NOMO-1 treated with dmso at 0.1 percent for 144 hours (cell line): ENCODE results near the gene OR2L13.
"Not testable (repeated sequence)": the region's sequence is repeated elsewhere in the genome, so short reads cannot be mapped to it uniquely, and the experiment has no call there.

ENCODE experiments used
- DNase-seq: peaks from one replicate; lab custom pipeline; 2025; ENCODE audit not compliant: unreplicated experiment; lab: John Stamatoyannopoulos, UW

Gene OR2L13, protein sequence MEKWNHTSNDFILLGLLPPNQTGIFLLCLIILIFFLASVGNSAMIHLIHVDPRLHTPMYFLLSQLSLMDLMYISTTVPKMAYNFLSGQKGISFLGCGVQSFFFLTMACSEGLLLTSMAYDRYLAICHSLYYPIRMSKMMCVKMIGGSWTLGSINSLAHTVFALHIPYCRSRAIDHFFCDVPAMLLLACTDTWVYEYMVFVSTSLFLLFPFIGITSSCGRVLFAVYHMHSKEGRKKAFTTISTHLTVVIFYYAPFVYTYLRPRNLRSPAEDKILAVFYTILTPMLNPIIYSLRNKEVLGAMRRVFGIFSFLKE

DNA sequence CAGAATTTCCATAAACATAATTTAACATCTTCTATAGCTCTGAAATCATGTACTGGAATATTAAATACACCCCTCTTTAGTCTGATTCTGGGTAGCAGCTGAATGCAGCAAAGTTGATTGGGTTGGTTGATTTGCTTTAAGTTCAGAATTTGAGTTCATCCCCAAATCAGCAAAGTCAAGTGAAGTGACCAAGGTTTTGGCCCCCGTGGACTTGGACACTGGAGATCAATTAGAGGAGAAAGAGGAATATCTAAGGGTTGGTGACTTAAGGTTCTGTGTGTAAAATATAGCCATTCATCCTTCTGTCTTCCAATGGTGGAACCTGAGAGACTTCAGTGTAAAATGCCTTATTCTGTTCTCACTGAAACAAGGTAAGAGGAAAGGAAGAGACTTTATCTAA is at the start of gene OR2L13:
TSS of gene OR2L13 (plus strand) at position 301 of the 400 bp plus-strand sequence. CDS start 4,192 bp downstream, outside the sequence.
- no peak for DNase-seq

GRCh38 chr1:248045209-248045608 is 49.8 kb upstream of the OR2L13 start:
- no peak for DNase-seq

- no peak for DNase-seq
Observed at GRCh38 chr1:248046536-248046935, 48.4 kb upstream of the OR2L13 start, which contains the start of gene OR2L3. Gene OR2L3, plus strand, starts transcription at chr1:248046836. Its CDS starts 13,846 bp downstream, at chr1:248060682.

DNA sequence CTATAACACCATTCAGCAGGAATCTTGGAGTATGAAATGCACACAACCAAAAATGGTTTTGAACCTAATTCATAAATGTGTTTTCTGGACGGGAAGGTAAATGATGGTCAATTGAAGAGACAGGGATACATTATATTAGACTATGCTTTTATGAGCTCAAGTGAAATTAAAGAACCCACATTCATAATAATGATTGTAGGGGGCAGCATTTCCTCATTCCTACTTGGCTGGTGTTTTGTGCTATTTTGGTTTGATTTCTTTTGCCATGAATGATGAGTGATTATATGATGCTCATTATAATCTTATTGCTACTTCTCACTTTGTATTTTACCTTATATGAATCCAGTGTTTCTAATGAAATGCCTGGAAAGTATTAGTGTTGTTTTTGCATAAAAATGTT is 48.0 kb upstream of the OR2L13 start:
- no peak for DNase-seq

DNA sequence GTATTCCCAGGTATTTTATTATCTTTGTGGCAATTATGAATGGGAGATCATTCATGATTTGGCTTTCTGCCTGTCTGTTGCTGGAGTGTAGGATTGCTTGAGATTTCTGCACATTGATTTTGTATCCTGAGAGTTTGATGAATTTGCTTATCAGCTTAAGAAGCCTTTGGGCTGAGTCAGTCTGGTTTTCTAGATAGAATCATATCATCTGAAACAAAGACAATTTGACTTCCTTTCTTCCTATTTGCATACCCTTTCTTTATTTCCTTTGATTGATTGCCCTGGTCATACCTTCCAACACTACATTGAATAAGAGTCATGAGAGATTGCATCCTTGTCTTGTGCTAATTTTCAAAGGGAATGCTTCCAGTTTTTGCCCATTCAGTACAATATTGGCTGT is 40.3 kb upstream of the OR2L13 start:
- DNase-seq = no peak

- no peak for DNase-seq
Observed at GRCh38 chr1:248055261-248055660, 39.7 kb upstream of the OR2L13 start.

DNA sequence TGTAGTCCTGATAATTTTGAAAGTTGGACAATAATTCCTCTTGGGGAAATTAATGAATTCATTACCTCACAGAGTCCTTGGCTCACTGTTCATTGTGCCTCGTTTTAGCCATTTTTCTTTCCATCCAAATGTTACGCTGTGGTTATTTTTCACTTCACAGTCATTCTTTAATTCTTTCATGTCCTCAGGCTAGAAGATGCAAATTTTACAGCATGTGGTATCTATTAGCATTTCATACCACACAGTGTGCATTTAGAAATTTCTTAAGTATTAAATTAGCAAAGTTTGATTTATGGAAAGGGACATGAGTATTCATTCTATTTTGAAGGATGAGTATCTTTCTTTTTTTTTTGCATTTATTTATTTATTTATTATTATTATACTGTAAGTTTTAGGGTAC is 29.9 kb upstream of the OR2L13 start:
- no peak for DNase-seq

DNA sequence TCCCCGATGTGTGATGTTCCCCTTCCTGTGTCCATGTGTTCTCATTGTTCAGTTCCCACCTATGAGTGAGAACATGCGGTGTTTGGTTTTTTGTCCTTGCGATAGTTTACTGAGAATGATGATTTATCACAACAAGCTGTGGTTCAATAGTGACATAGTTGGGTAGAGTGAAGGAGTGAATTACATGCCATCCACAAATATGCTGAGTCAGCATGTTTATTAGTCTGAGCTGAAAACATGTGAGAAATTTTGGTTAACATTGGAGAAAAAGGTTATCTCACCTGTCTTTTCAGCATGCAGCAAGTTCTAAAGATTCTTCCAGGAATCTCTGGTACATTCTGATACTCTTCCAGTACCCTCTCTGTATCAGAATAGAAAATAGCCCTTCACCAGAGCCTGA is 29.4 kb upstream of the OR2L13 start:
- DNase-seq = no peak

GRCh38 chr1:248083864-248084263 is 11.1 kb upstream of the OR2L13 start:
- not testable (repeated sequence) for DNase-seq

GRCh38 chr1:248098529-248098928 is 3.5 kb downstream of the OR2L13 start:
- no peak for DNase-seq

DNA sequence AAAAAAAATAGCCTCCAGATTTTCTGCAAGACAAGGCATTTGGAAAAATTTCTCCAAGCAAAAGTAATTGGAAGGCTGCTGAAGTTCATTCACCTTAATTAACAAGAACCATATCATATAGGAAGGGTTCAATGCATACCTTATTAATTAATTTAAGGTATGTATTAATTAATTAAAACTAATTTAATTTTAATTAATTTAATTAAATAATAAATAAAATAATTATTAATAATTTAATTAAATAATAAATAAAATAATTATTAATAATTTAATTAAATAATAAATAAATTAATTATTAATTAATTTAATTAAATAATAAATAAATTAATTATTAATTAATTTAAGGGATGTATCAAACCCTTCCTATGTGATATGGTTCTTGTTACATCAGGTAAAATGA is 7.9 kb downstream of the OR2L13 start:
- no peak for DNase-seq

- DNase-seq = no peak
Observed at GRCh38 chr1:248111157-248111556, 16.2 kb downstream of the OR2L13 start.

DNA sequence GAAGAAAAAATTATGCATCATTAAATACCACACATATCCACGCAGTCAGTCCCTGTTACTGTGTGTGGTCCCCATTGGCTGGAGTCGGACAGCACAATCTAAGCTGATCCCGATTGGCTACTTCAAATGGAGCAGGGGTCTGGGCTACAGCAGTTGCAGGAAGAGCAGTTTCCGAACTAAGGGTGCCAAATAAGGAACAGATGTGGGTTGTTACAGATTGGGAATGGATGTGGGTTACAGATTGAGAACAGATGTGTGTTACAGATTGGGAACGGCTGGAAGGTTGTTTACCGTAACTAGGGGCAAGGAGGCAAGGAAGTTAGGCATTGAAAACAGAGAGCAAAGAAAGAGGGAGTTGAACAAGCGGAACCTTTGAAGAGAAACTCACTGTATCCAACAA is 19.9 kb downstream of the OR2L13 start:
- DNase-seq = no peak

- no peak for DNase-seq
Observed at GRCh38 chr1:248127653-248128052, 32.7 kb downstream of the OR2L13 start.

GRCh38 chr1:248136811-248137210 is 41.8 kb downstream of the OR2L13 start:
- no peak for DNase-seq

DNA sequence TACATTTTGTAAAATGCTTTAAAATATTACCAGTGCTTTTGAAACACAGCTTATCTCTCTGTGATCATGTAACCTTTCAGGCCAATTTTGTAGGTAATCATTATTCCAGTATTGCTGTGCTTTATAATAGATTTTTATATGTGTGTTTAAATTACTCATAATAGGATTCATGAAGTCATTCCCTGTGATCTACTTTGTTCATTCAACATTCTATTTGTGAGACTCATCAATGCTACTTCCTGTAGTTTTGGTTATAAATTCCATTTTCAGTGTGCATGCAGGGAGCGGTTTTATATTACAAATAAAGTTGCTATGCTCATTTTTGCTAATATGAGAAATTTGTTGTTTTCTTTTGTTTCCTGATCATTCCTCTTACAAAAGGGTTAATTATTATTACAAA is 45.9 kb downstream of the OR2L13 start:
- no peak for DNase-seq

DNA sequence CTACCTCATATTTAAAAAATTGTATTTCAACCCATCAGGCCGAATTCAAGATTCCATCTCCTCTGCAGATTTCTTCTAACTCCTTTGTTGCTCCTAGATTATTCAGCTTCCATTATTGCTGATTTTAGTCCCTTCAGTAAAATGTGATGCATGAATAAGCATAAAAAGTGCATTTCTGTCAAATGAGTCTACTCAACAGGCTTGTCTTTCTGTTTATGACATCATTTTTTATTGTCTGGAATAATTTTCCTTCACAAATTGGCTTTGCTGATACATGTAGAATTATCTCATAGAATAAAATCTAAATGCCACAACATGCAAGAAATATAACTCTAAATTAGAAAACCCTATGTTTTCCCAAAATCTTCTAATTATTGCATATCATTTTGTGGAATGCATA is 48.3 kb downstream of the OR2L13 start:
- no peak for DNase-seq

DNA sequence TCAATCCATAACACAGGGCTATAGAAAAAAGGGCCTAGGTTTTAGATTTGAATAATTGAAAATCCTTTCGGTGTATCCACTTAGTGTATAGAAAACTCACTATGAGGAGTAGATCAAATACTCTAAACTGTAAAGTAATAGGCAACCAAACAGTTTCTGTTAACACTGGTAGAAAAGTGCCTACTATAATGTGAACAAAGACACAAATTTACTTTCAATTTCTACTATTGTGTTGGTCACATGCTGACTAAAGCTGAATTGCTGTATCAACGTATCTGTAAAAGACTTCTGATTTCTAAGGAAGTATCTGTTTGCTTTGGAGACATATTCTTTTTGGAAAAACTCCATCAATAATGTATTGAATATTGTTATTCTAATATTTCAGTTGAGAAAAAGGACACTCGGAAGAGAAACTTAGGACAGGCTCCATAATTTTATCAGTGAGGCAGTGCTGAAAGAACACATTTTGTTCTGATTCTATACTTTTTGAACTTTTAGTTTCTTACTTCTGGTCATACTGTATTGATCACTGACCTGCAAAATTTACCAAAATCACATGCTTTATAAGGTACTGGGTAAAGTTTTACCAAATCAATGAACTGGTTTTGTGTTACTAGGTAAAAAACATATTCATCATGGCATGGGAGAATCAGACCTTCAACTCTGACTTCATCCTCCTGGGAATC is 49.7 kb downstream of the OR2L13 start, which contains the start of gene OR2M5:
TSS of gene OR2M5 (plus strand) at position 636 of the 686 bp plus-strand sequence. CDS start at position 636, 0 bp downstream.
- DNase-seq = no peak
